ENCODE measurements around the gene CRADD. TPM values are rescaled to one million over a fixed set of nuclear protein-coding genes. Genes with fewer than 3 reads are reported as not detected.

Gene CRADD
- total RNA-seq, 1 donor from 2014 or later: 19.1 TPM

- H3K36me3 ChIP-seq (ENCODE audit: control insufficient read depth, insufficient read depth, low read length): no peaks in the 10 kb centered on the region
- H3K4me3 ChIP-seq (ENCODE audit: low read depth, low read length): no peak overlapping the region
- no peaks in the 10 kb centered on the region for H3K27me3 ChIP-seq (ENCODE audit: control insufficient read depth, insufficient read depth, low read length)
- TF ChIP-seq CTCF (IDR thresholded peaks at IDR 0.05; ENCODE audit: insufficient read depth, low read length, poor library complexity, severe bottlenecking): no peak
- DNase-seq (ENCODE audit: low read depth): no peak
These were observed 52.8 kb downstream of the CRADD start for GRCh38 chr12:93729934-93730333.

- Histone ChIP-seq H3K4me3 (ENCODE audit: low read depth, low read length) (no peak overlapping the region), H3K36me3 (ENCODE audit: control insufficient read depth, insufficient read depth, low read length) (no peaks in the 10 kb centered on the region), H3K27me3 (ENCODE audit: control insufficient read depth, insufficient read depth, low read length) (no peaks in the 10 kb centered on the region)
- TF ChIP-seq CTCF (IDR thresholded peaks at IDR 0.05; ENCODE audit: insufficient read depth, low read length, poor library complexity, severe bottlenecking): no peak
- no peak for DNase-seq (ENCODE audit: low read depth)
These were observed 56.2 kb downstream of the CRADD start for GRCh38 chr12:93733358-93733757.

GRCh38 chr12:93733928-93734327 is 56.8 kb downstream of the CRADD start:
- no peak for DNase-seq (ENCODE audit: low read depth)
- Histone ChIP-seq H3K4me3 (ENCODE audit: low read depth, low read length) (no peak overlapping the region), H3K36me3 (ENCODE audit: control insufficient read depth, insufficient read depth, low read length) (no peaks in the 10 kb centered on the region), H3K27me3 (ENCODE audit: control insufficient read depth, insufficient read depth, low read length) (no peaks in the 10 kb centered on the region)
- no peak for TF ChIP-seq CTCF (IDR thresholded peaks at IDR 0.05; ENCODE audit: insufficient read depth, low read length, poor library complexity, severe bottlenecking)

GRCh38 chr12:93734784-93735183 is 57.6 kb downstream of the CRADD start:
- H3K27me3 ChIP-seq (ENCODE audit: control insufficient read depth, insufficient read depth, low read length): no peaks in the 10 kb centered on the region
- no peaks in the 10 kb centered on the region for H3K36me3 ChIP-seq (ENCODE audit: control insufficient read depth, insufficient read depth, low read length)
- DNase-seq (ENCODE audit: low read depth): no peak
- TF ChIP-seq CTCF (IDR thresholded peaks at IDR 0.05; ENCODE audit: insufficient read depth, low read length, poor library complexity, severe bottlenecking): no peak
- no peak overlapping the region for H3K4me3 ChIP-seq (ENCODE audit: low read depth, low read length)

GRCh38 chr12:93736640-93737178 is 59.5 kb downstream of the CRADD start:
- DNase-seq (ENCODE audit: low read depth): no peak
- TF ChIP-seq CTCF (IDR thresholded peaks at IDR 0.05; ENCODE audit: insufficient read depth, low read length, poor library complexity, severe bottlenecking): no peak
- H3K36me3 ChIP-seq (ENCODE audit: control insufficient read depth, insufficient read depth, low read length): no peaks in the 10 kb centered on the region
- H3K4me3 ChIP-seq (ENCODE audit: low read depth, low read length): no peak overlapping the region
- no peaks in the 10 kb centered on the region for H3K27me3 ChIP-seq (ENCODE audit: control insufficient read depth, insufficient read depth, low read length)

- Histone ChIP-seq H3K36me3 (ENCODE audit: control insufficient read depth, insufficient read depth, low read length) (no peaks in the 10 kb centered on the region), H3K4me3 (ENCODE audit: low read depth, low read length) (no peak overlapping the region), H3K27me3 (ENCODE audit: control insufficient read depth, insufficient read depth, low read length) (no peaks in the 10 kb centered on the region)
- no peak for DNase-seq (ENCODE audit: low read depth)
- no peak for TF ChIP-seq CTCF (IDR thresholded peaks at IDR 0.05; ENCODE audit: insufficient read depth, low read length, poor library complexity, severe bottlenecking)
These were observed 60.5 kb downstream of the CRADD start for GRCh38 chr12:93737457-93738198.

Measured in kidney epithelial cell (primary cell).